GM21381 (cell line): ENCODE measurements around the gene MAVS.

Experiments
- ATAC-seq: cut with Tn5 transposase; IDR thresholded peaks from one replicate; pipeline ENCODE4 v1.9.1; 2021; ENCODE audit warnings: mild to moderate bottlenecking, moderate library complexity; ENCODE audit not compliant: unreplicated experiment

Gene MAVS

GRCh38 chr20:3906744-3907721 lies 60.4 kb downstream of the MAVS start:
- peak; percentile 80 for ATAC-seq

DNA sequence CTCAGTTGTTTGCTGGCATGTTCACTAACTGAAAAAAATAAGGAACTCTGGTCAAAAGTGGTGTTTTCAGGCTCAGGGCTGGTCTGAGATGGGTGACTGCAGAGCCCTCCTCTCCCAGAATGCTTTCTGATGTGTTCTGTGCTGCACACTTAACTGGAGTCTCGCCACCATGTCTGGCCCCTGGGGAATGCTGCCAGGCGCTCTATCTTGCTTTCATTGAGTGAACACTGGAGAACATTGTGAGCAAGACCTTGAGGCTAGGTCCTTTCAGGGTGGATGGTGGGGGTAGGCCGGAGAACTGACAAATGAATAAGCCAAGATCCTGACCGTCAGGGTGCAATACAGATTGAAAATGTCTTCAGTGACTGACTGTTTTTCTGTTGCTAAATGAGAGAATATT lies 62.0 kb downstream of the MAVS start:
- ATAC-seq: no peak

- no peak for ATAC-seq
These were observed 63.3 kb downstream of the MAVS start for GRCh38 chr20:3909952-3910366.

DNA sequence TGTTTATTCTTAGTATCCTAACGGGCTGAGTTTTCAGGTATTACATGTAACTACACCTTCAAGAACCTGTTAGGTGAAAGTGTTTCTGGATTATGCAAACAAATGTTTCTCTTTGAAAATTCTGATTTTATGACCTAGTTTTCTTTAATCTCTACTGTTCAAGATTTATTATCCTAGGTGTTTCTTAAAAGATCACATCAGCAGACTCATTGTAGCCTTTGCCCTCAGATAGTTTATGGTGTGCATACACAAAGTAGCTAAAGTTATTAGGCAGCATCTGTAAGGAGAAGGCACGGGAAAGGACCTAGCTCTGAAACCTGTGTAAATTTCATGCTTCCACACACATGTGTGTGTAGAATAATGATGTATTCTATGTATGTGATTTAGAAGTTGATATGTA lies 64.2 kb downstream of the MAVS start:
- ATAC-seq: no peak

GRCh38 chr20:3911956-3912355 lies 65.3 kb downstream of the MAVS start:
- no peak for ATAC-seq

DNA sequence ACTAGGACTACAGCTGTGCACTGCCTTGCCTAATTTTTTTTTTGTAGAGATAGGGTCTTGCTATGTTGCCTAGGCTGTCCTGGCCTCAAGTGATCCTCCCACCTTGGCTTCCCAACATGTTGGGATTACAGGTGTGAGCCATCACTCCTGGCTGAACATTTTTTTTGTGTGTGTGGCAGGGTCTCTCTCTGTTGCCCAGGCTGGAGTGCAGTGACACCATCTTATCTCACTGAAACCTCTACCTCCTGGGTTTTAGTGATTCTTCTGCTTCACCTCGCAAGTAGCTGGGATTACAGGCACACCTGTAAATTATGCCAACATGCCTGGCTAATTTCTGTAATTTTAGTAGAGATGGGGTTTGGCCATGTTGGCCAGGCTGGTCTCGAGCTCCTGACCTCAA lies 67.8 kb downstream of the MAVS start:
- ATAC-seq: no peak

- ATAC-seq: no peak
These were observed 69.1 kb downstream of the MAVS start for GRCh38 chr20:3915691-3916090.

DNA sequence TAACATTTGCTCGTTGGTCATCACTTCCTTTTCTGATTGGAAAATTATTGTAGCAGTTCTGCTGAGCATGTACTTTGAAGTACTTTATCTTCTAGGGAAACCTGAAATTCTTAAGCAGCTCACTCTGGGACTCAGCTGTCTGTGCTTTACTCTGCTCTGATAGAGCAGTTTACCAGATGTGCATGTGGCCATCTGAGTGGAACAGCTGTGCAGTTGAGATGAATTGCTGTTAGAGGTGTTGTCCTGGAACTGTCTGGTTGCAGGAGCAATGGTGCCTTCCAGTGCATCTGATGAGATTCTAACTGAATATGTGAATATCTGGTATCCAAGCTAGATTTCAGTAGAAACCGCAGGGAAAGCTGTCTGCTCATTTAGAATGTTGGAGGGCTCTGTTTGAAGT lies 69.7 kb downstream of the MAVS start:
- ATAC-seq: no peak

GRCh38 chr20:3919352-3919751 lies 72.7 kb downstream of the MAVS start:
- ATAC-seq: no peak

DNA sequence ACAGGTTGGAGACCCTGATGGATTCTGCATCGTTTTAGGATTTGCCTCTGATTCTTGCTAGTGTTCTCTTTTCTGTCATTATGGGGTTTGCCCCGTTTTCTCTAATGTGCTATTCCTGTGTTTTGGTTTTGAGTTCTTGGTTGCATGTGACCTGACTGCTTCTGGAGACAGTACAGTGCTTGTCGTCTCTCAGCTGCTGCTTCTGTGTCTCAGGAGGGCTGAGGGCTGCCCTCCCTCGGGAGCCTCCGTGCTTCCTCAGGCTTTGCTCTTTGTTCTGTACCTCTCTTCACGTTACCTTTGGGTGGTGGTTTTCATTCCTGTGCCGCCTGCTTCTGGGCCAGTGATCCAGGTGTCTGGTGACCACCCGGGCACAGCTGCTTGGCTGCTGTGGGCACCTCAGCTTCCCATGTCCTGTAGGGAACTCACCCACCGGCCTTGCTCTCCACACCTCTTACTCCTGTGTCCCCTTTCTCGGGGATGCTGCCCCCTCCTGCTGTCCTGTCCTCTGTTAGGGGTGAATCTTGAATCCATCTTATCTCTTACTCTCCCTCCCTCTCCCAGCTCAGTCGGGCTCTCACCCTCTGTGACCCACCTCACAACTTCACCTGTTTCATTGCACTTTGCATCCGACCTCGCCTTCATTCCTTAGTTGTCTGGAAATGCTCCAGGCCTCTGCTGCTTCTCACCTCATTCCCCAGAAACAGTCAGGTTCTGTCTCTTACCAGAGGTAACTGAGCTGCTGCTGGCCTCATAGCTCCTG lies 75.8 kb downstream of the MAVS start:
- ATAC-seq: no peak

- ATAC-seq: no peak
These were observed 76.3 kb downstream of the MAVS start for GRCh38 chr20:3922983-3923339.

GRCh38 chr20:3923818-3924217 lies 77.2 kb downstream of the MAVS start:
- no peak for ATAC-seq

GRCh38 chr20:3924304-3925112 lies 77.9 kb downstream of the MAVS start:
- ATAC-seq: no peak

DNA sequence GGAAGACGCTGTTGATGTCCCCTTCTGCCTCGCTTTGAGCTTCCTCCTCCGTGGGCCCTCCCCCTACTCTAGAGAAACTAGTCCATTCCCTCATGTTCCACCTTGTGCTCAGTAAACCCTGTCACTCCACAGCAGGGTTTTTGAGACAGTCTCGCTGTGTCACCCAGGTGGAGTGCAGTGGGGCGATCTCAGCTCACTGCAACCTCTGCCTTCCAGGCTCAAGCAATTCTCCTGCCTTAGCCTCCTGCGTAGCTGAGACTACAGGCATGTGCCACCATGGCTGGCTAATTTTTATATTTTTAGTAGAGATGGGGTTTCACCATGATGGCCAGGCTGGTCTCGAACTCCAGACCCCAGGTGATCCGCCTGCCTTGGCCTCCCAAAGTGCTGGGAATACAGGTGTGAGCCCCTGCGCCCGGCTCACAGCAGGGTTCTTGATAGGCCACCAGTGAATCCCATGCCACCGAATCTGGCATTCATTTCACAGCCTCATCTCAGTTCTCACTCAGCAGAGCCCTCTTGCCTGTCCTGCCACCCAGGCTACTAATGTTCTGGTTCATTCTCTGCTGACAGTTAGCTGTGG lies 78.6 kb downstream of the MAVS start:
- no peak for ATAC-seq
